A549 (cell line): ENCODE data around the gene AGRN.

Experiments used
- BHLHE40 ChIP-seq: IDR thresholded peaks from 2 replicates; pipeline ENCODE4 v1.6.1; 2012; ENCODE audit warnings: low read depth, low read length, inconsistent platforms
- CHD4 ChIP-seq: fragments of 200-600 bp; sonication (generic); IDR thresholded peaks from 2 replicates; pipeline ENCODE4 v1.6.1; 2016; ENCODE audit warnings: antibody characterized with exemption, mild to moderate bottlenecking, borderline replicate concordance
- CTCF ChIP-seq: fragments of >200 bp; sonication (Bioruptor Twin); formaldehyde crosslinking; IDR thresholded peaks from 3 replicates; pipeline ENCODE4 v1.5.1; 2016
- POLR2A ChIP-seq: IDR thresholded peaks from 2 replicates; pipeline ENCODE4 v1.6.1; 2012; ENCODE audit warnings: mild to moderate bottlenecking, low read length

DNA sequence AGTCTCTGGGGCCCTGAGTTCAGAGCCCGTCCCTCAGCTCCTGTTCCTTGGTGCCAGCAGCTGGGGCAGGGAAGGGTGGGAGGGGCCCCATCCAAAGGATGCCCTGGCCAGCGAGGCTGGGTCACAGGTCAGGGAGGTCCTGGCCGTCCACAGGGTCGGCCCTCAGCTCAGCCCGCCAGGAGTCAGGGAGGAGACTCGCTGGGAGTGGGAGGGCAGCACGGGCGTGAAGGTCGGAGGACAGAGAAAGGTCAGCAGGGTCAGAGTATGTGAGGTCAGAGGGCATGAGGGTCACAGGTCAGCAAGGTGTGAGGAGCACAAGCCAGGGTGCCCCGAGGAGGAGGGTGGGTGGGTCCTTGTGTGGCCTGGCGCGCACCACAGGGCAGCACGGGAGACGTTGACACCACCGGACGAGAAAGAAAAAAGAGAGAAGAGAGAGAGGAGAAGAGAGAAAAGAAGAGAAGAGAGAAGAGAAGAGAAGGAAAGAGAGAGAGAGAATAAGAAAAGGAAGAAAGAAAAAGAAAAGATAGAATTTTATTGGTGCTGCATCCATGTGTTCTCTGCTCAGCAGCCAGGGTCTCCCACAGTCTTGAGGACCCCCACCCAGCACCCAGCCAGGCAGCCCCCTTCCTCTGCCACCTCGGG lies 45.1 kb upstream of the AGRN start:
- TF ChIP-seq CTCF = no peak
- TF ChIP-seq POLR2A = no peak
- no peak for TF ChIP-seq BHLHE40
- TF ChIP-seq CHD4 = no peak
